Skeletal muscle tissue (tissue), 4 donors: Measurements from ENCODE around the gene HSPA12A. TPM values are rescaled to one million over a fixed set of nuclear protein-coding genes. Genes with fewer than 3 reads are reported as not detected.

Experiments
- H3K27ac ChIP-seq: one replicate; pipeline ENCODE4 v1.7.0; 2013; ENCODE audit warnings: mild to moderate bottlenecking, low read depth, low read length, inconsistent platforms
- H3K27me3 ChIP-seq, 3 donors: one replicate each; pipeline ENCODE4 v1.7.0; 2013; ENCODE audit warnings: low read length in 3 of 3; ENCODE audit not compliant: control insufficient read depth in 3 of 3, insufficient read depth in 3 of 3
- H3K36me3 ChIP-seq, 3 donors: one replicate each; pipeline ENCODE4 v1.7.0; 2013; ENCODE audit warnings: low read length in 3 of 3; ENCODE audit not compliant: control insufficient read depth in 3 of 3, insufficient read depth in 3 of 3
- H3K4me1 ChIP-seq, 3 donors: one replicate each; pipeline ENCODE4 v1.7.0; 2013; ENCODE audit warnings: low read length in 3 of 3, mild to moderate bottlenecking in 3 of 3; ENCODE audit not compliant: control insufficient read depth in 3 of 3, insufficient read depth in 3 of 3
- H3K4me3 ChIP-seq, 3 donors: one replicate each; pipeline ENCODE4 v1.7.0; 2013; ENCODE audit warnings: low read length in 3 of 3
- H3K9ac ChIP-seq, 3 donors: one replicate each; pipeline ENCODE4 v1.7.0; 2013; ENCODE audit warnings: low read length in 3 of 3, mild to moderate bottlenecking in 3 of 3, moderate library complexity in 2 of 3, low read depth in 1 of 3
- H3K9me3 ChIP-seq, 3 donors: one replicate each; pipeline ENCODE4 v1.7.0; 2013; ENCODE audit warnings: low read length in 3 of 3; ENCODE audit not compliant: control insufficient read depth in 3 of 3
- total RNA-seq: library from RNA; depleted of rRNA; stranded (reverse); fragments of >200 nt; gene quantifications from one replicate; pipeline ENCODE4 v1.2.3, GENCODE V29; 2014
- donor health status: Osteomylitis.

HSPA12A gene
- total RNA-seq, 1 donor from 2014 or later, result 8.4 TPM

- H3K27ac ChIP-seq, result no peak overlapping the region
- peaks cover 0 to 8% (median 0%) of the 10 kb centered on the region in 3 donors for H3K27me3 ChIP-seq
- no peak overlapping the region for H3K9ac ChIP-seq
- H3K4me1 ChIP-seq, result peaks cover 4 to 9% (median 6%) of the 10 kb centered on the region in 3 donors
- H3K4me3 ChIP-seq, result no peak overlapping the region
- no peaks in the 10 kb centered on the region for H3K36me3 ChIP-seq
- H3K9me3 ChIP-seq, result no peaks in the 10 kb centered on the region
These were observed 5.0 kb upstream of the HSPA12A start for GRCh38 chr10:116747325-116747724.

DNA sequence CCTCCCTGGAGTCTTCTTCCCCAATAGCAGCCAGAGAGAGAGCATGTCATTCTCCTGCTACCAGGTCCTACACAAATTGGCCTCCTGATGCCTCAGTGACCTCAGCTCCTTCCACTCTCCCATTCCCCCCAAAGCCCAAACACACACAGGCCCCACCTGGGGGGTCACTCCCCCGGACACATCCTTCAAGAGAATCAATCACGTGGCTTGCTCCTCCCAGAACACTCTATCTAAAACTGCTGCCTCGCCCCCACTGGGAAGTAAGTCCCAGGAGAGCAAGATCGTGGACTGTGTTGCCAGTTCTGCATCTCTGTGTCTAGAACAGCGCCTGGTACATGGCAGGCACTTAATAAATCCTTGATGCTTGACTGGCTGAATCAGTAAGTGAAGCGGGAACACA is 2.5 kb upstream of the HSPA12A start:
- no peaks in the 10 kb centered on the region for H3K36me3 ChIP-seq
- no peak overlapping the region for H3K9ac ChIP-seq
- no peaks in the 10 kb centered on the region for H3K9me3 ChIP-seq
- no peak overlapping the region for H3K4me3 ChIP-seq
- H3K4me1 ChIP-seq, result peaks cover 7 to 17% (median 8%) of the 10 kb centered on the region in 3 donors
- peaks cover 0 to 8% (median 0%) of the 10 kb centered on the region in 3 donors for H3K27me3 ChIP-seq
- no peak overlapping the region for H3K27ac ChIP-seq

DNA sequence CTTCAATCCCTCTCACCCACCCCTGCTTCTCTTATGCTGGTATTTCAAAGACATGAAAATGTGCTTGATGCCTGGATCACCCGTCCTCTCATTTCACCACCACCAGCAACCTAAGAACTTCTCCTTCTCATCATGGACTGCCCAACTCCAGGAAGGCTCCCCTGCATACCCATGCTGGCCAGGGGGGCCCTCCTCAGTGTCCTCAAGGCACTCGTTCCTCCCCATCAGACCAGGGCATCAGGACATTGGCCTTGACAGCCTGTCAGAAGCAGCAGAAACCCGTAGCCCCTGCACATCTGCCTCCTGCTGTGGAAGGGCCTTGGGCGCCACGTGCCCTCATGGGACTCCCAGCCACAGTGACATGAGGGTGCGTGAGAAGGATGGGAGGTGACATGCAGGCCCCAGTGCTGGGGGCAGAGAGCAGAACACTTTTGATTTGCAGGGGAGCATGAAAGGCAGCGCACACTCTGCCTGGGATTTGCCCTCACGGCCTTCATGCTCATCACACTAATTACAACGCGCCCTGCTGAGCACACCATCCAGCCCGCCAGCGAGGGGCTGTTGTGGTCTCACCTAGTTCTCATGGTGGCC is 1.9 kb upstream of the HSPA12A start:
- Histone ChIP-seq H3K27me3 (peaks cover 0 to 8% (median 0%) of the 10 kb centered on the region in 3 donors), H3K27ac (no peak overlapping the region), H3K36me3 (no peaks in the 10 kb centered on the region), H3K4me1 (peaks cover 7 to 17% (median 8%) of the 10 kb centered on the region in 3 donors), H3K9ac (no peak overlapping the region), H3K4me3 (no peak overlapping the region), H3K9me3 (no peaks in the 10 kb centered on the region)

DNA sequence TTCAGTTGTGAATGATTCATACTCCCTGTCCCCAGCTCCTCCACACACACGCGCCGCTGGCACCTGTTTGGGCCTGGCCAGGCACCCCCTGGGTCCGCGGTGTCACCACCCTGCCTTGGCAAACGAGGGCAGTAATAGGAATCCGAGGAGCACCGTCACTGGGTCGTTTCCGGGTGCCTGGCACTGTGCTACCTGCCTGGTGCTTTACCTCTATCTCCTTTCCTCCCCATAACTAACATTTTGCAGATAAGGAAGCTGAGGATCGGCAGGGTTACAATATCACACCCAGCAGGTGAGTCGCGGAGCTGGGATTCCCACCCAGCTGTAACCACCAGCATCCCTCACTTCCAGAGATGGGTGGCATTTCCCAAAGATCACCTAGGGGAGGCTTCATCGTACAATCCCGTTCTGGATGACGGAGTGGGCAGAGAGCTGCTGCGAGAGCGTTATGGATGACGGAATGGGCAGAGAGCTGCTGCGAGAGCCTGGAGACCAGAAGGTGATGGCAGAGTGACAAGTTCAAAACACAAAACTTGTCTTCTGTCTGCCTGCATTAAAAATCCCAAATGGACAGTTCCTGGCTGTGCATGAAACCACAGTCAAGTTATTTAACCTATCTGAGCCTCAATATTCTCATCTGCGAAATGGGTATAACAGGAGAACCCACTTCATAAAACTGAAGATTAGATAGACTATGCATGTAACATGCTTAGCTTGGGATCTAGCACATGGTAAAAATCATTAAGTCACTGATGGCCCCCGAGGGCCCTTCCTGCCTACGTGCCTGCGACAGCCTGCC is 1.1 kb upstream of the HSPA12A start:
- Histone ChIP-seq H3K27me3 (peaks cover 0 to 8% (median 5%) of the 10 kb centered on the region in 3 donors), H3K4me1 (peaks cover 7 to 17% (median 8%) of the 10 kb centered on the region in 3 donors), H3K4me3 (peak overlapping the region; percentile 48 to 77 (median 71)), H3K36me3 (no peaks in the 10 kb centered on the region), H3K9ac (peak overlapping the region; percentile 68 to 87 (median 83)), H3K9me3 (no peaks in the 10 kb centered on the region), H3K27ac (peak overlapping the region; percentile 86)

GRCh38 chr10:116741391-116742351 is 695 bp downstream of the HSPA12A start:
- H3K9me3 ChIP-seq, result no peaks in the 10 kb centered on the region
- peaks cover 7 to 17% (median 8%) of the 10 kb centered on the region in 3 donors for H3K4me1 ChIP-seq
- H3K27ac ChIP-seq, result no peak overlapping the region
- H3K9ac ChIP-seq, result peak overlapping the region; percentile 43 to 79 (median 45)
- H3K36me3 ChIP-seq, result no peaks in the 10 kb centered on the region
- H3K27me3 ChIP-seq, result peaks cover 0 to 8% (median 5%) of the 10 kb centered on the region in 3 donors
- H3K4me3 ChIP-seq, result peak overlapping the region; percentile 65 to 77 (median 75)

GRCh38 chr10:116740971-116741370 is 1.4 kb downstream of the HSPA12A start:
- Histone ChIP-seq H3K27ac (no peak overlapping the region), H3K9ac (peak overlapping the region; percentile 43 to 79 (median 45))

GRCh38 chr10:116738339-116738738 is 4.0 kb downstream of the HSPA12A start:
- H3K9ac ChIP-seq, result no peak overlapping the region
- peaks cover 0 to 5% (median 0%) of the 10 kb centered on the region in 3 donors for H3K27me3 ChIP-seq
- no peak overlapping the region for H3K4me3 ChIP-seq
- H3K9me3 ChIP-seq, result no peaks in the 10 kb centered on the region
- no peak overlapping the region for H3K27ac ChIP-seq
- no peaks in the 10 kb centered on the region for H3K36me3 ChIP-seq
- H3K4me1 ChIP-seq, result peaks cover 6 to 15% (median 8%) of the 10 kb centered on the region in 3 donors

More at GRCh38 chr10:116740971-116741370, 1.4 kb downstream of the HSPA12A start:
- peaks cover 0 to 8% (median 5%) of the 10 kb centered on the region in 3 donors for H3K27me3 ChIP-seq
- H3K4me3 ChIP-seq, result peak overlapping the region; percentile 65 to 77 (median 75)
- peaks cover 7 to 17% (median 8%) of the 10 kb centered on the region in 3 donors for H3K4me1 ChIP-seq
- H3K36me3 ChIP-seq, result no peaks in the 10 kb centered on the region
- H3K9me3 ChIP-seq, result no peaks in the 10 kb centered on the region

- Histone ChIP-seq H3K9me3 (no peaks in the 10 kb centered on the region), H3K36me3 (no peaks in the 10 kb centered on the region), H3K27me3 (peaks cover 0 to 5% (median 0%) of the 10 kb centered on the region in 3 donors), H3K9ac (no peak overlapping the region), H3K27ac (no peak overlapping the region), H3K4me1 (peaks cover 4 to 9% (median 5%) of the 10 kb centered on the region in 3 donors), H3K4me3 (no peak overlapping the region)
These were observed 4.6 kb downstream of the HSPA12A start for GRCh38 chr10:116737627-116738327.

- peaks cover 0 to 2% (median 0%) of the 10 kb centered on the region in 3 donors for H3K27me3 ChIP-seq
- peaks cover 0 to 3% (median 2%) of the 10 kb centered on the region in 3 donors for H3K4me1 ChIP-seq
- no peak overlapping the region for H3K4me3 ChIP-seq
- no peak overlapping the region for H3K9ac ChIP-seq
- no peak overlapping the region for H3K27ac ChIP-seq
- no peaks in the 10 kb centered on the region for H3K36me3 ChIP-seq
- no peaks in the 10 kb centered on the region for H3K9me3 ChIP-seq
These were observed 8.8 kb downstream of the HSPA12A start for GRCh38 chr10:116733566-116733965.
